ENCODE measurements around the gene CATSPERD.
"Not testable (repeated sequence)": the region's sequence is repeated elsewhere in the genome, so short reads cannot be mapped to it uniquely, and the experiment has no call there.

The CATSPERD gene

GRCh38 chr19:5698635-5699422, 21.6 kb upstream of the CATSPERD start:
- DNase-seq: no peak

- DNase-seq: no peak
Measured at GRCh38 chr19:5700455-5701092, 19.9 kb upstream of the CATSPERD start.

- not testable (repeated sequence) for DNase-seq
Measured at GRCh38 chr19:5702053-5702410, 18.4 kb upstream of the CATSPERD start.

- no peak for DNase-seq
Measured at GRCh38 chr19:5703819-5704818, 16.3 kb upstream of the CATSPERD start.

- no peak for DNase-seq
Measured at GRCh38 chr19:5705552-5705951, 14.9 kb upstream of the CATSPERD start.

- no peak for DNase-seq
Measured at GRCh38 chr19:5706876-5707573, 13.4 kb upstream of the CATSPERD start.

GRCh38 chr19:5707576-5708575, 12.6 kb upstream of the CATSPERD start:
- DNase-seq: no peak

GRCh38 chr19:5711025-5711424, 9.4 kb upstream of the CATSPERD start:
- DNase-seq: no peak

GRCh38 chr19:5711713-5712161, 8.7 kb upstream of the CATSPERD start:
- no peak for DNase-seq

- no peak for DNase-seq
Measured at GRCh38 chr19:5713228-5713627, 7.2 kb upstream of the CATSPERD start.

GRCh38 chr19:5714816-5715215, 5.6 kb upstream of the CATSPERD start:
- DNase-seq: no peak

- peak in 1 of 2 donors; percentile 21 for DNase-seq
Measured at GRCh38 chr19:5717215-5717935, 3.1 kb upstream of the CATSPERD start.

- DNase-seq: peak; percentile 51 to 72
Measured at GRCh38 chr19:5718037-5718578, 2.3 kb upstream of the CATSPERD start.

GRCh38 chr19:5718579-5719273, 1.7 kb upstream of the CATSPERD start:
- peak; percentile 77 to 83 for DNase-seq

- peak; percentile 6 to 22 for DNase-seq
Measured at GRCh38 chr19:5719274-5719960, 1.0 kb upstream of the CATSPERD start.

GRCh38 chr19:5727453-5728050, 7.1 kb downstream of the CATSPERD start:
- DNase-seq: no peak

- not testable (repeated sequence) for DNase-seq
Measured at GRCh38 chr19:5733172-5733571, 12.7 kb downstream of the CATSPERD start.

- DNase-seq: no peak
Measured at GRCh38 chr19:5738423-5738822, 18.0 kb downstream of the CATSPERD start.

Measured in inflammatory macrophage treated with lipopolysaccharide for 1 hour (primary cell).